ENCODE results near the gene EYA3. TPM values are rescaled to one million over a fixed set of nuclear protein-coding genes. Genes with fewer than 3 reads are reported as not detected.

Gene EYA3
- total and polyA plus RNA-seq, 2 of the 4 experiments (the other 2 are of a cell fraction), result 9.1 to 17.6 TPM

GRCh38 chr1:27949027-27949426, 139.4 kb downstream of the EYA3 start:
- Histone ChIP-seq H2BK15ac (ENCODE audit: low read depth, low read length) (no peak overlapping the region), H3K4ac (ENCODE audit: low read depth, low read length) (no peak overlapping the region), H3K36me3 (ENCODE audit: control insufficient read depth, insufficient read depth, low read length) (no peaks in the 10 kb centered on the region), H3K27me3 (ENCODE audit: control insufficient read depth, insufficient read depth, low read length) (peaks cover 25% of the 10 kb centered on the region), H2BK20ac (ENCODE audit: low read depth, low read length) (no peak overlapping the region), H3K23ac (ENCODE audit: low read depth, low read length) (no peak overlapping the region), H4K8ac (ENCODE audit: low read depth in 2 of 2, low read length in 2 of 2) (no peak overlapping the region), H4K91ac (ENCODE audit: insufficient read depth, low read depth, low read length) (no peak overlapping the region), H3K4me1 (ENCODE audit: control insufficient read depth, insufficient read depth, low read length) (no peaks in the 10 kb centered on the region), H2AK9ac (replicated peaks; ENCODE audit: low read depth, low read length, poor library complexity) (no peak overlapping the region), H3K4me3 (ENCODE audit: insufficient read depth, low read depth, low read length) (no peak overlapping the region), H3K56ac (ENCODE audit: extremely low read depth, insufficient read depth, low read length) (no peak overlapping the region), H2AK5ac (ENCODE audit: low read depth, low read length) (no peak overlapping the region), H3K27ac (ENCODE audit: insufficient read depth, low read length) (no peak overlapping the region), H3K79me1 (ENCODE audit: low read depth in 1 of 2, low read length in 2 of 2) (no peaks in the 10 kb centered on the region), H3K9me1 (ENCODE audit: insufficient read depth, low read length) (no peaks in the 10 kb centered on the region; the same call in 1 of the 2 replicates), H4K5ac (ENCODE audit: low read depth, low read length) (no peak overlapping the region), H3K9me3 (ENCODE audit: control insufficient read depth, insufficient read depth, low read length) (no peaks in the 10 kb centered on the region), H3K18ac (ENCODE audit: low read depth, low read length) (no peak overlapping the region), H4K20me1 (ENCODE audit: insufficient read depth, low read length) (no peaks in the 10 kb centered on the region), H2BK120ac (ENCODE audit: low read depth, low read length) (no peak overlapping the region), H3K14ac (replicated peaks; ENCODE audit: low read depth, low read length) (no peak overlapping the region), H2BK5ac (ENCODE audit: low read depth, low read length, poor library complexity, severe bottlenecking) (no peak overlapping the region), H3K4me2 (ENCODE audit: low read depth, low read length) (no peak overlapping the region), H2AFZ (replicated peaks; ENCODE audit: low read length, poor library complexity) (peak overlapping the region; percentile 5), H3K9ac (ENCODE audit: low read depth, low read length) (no peak overlapping the region)
- dilution Hi-C loops (cut with HindIII; ENCODE audit: low sequenced_read_pairs, unreplicated experiment) (no loop called here), in situ Hi-C loops (cut with MboI; ENCODE audit: low sequenced_read_pairs) (no loop called here), intact Hi-C loops (cut with micrococcal nuclease) (no loop called here)
- no peak for TF ChIP-seq MAFK (IDR thresholded peaks at IDR 0.05; ENCODE audit: low read depth, low read length)
- no peak for TF ChIP-seq SMC3 (IDR thresholded peaks at IDR 0.05; ENCODE audit: low read depth, low read length)
- no peak for TF ChIP-seq RCOR1 (IDR thresholded peaks at IDR 0.05; ENCODE audit: insufficient replicate concordance, low read length)
- no peak for TF ChIP-seq BHLHE40 (IDR thresholded peaks at IDR 0.05; ENCODE audit: low read depth, low read length)
- TF ChIP-seq RFX5 (IDR thresholded peaks at IDR 0.05; ENCODE audit: low read depth, low read length), result no peak
- TF ChIP-seq NFE2L2 (IDR thresholded peaks at IDR 0.05; ENCODE audit: low read depth, low read length), result no peak
- TF ChIP-seq CHD1 (IDR thresholded peaks at IDR 0.05; ENCODE audit: low read depth, low read length), result no peak
- TF ChIP-seq FOS (IDR thresholded peaks at IDR 0.05; ENCODE audit: low read depth, low read length), result no peak
- TF ChIP-seq MXI1 (IDR thresholded peaks at IDR 0.05; ENCODE audit: borderline replicate concordance, low read depth, low read length), result no peak
- TF ChIP-seq CTCF (conservative IDR thresholded peaks at IDR 0.05; ENCODE audit: low read depth, low read length), result no peak
- no peak for TF ChIP-seq RAD21 (IDR thresholded peaks at IDR 0.05; ENCODE audit: low read length)
- TF ChIP-seq ELK1 (IDR thresholded peaks at IDR 0.05; ENCODE audit: borderline replicate concordance, low read depth, low read length), result no peak
- TF ChIP-seq CEBPB (IDR thresholded peaks at IDR 0.05; ENCODE audit: low read depth, low read length), result no peak
- no peak for TF ChIP-seq POLR2A (IDR thresholded peaks at IDR 0.05; ENCODE audit: low read depth, low read length)
- TF ChIP-seq USF2 (IDR thresholded peaks at IDR 0.05; ENCODE audit: low read depth, low read length), result no peak
- ChIA-PET POLR2A (ENCODE audit: unreplicated experiment) (no interaction called here), CTCF (no interaction called here)
- no peak for DNase-seq
- ATAC-seq (ENCODE audit: low read depth), result no peak
- 86% methylated on average over 6 of the region's 8 CpGs; no CpG with 5 or more reads in 1 of the 2 experiments for WGBS, 2 experiments (ENCODE audit: extremely low coverage in 2 of 2, insufficient read length in 1 of 2)
- no TSS peak for BruUV-seq (replicated peaks)

All from IMR-90 (cell line).